Activated naive CD8-positive, alpha-beta T cell treated with anti-CD3 and anti-CD28 coated beads, Interleukin-2, amount 50 U/mL, for 16 hours (primary cell): ENCODE results near the gene FKBP8.

ENCODE experiments used
- DNase-seq: peaks from one replicate; pipeline ENCODE4 v3.0.0-alpha.2; 2020; ENCODE audit warnings: low read depth, low spot score

The FKBP8 gene

GRCh38 chr19:18502638-18503294, 40.6 kb downstream of the FKBP8 start:
- DNase-seq: no peak

GRCh38 chr19:18502246-18502637, 41.1 kb downstream of the FKBP8 start:
- DNase-seq: no peak

GRCh38 chr19:18501832-18502231, 41.5 kb downstream of the FKBP8 start:
- no peak for DNase-seq

- no peak for DNase-seq
Observed at GRCh38 chr19:18501351-18501750, 42.0 kb downstream of the FKBP8 start.

- DNase-seq: no peak
Observed at GRCh38 chr19:18500799-18501198, 42.6 kb downstream of the FKBP8 start.

- no peak for DNase-seq
Observed at GRCh38 chr19:18500376-18500775, 43.0 kb downstream of the FKBP8 start.

GRCh38 chr19:18499055-18499775, 44.2 kb downstream of the FKBP8 start:
- no peak for DNase-seq

GRCh38 chr19:18496980-18497256, 46.5 kb downstream of the FKBP8 start:
- no peak for DNase-seq

- DNase-seq: no peak
Observed at GRCh38 chr19:18496167-18496979, 47.0 kb downstream of the FKBP8 start.

- DNase-seq: no peak
Observed at GRCh38 chr19:18495204-18495911, 48.0 kb downstream of the FKBP8 start.

- DNase-seq: no peak
Observed at GRCh38 chr19:18494267-18494607, 49.1 kb downstream of the FKBP8 start.

- no peak for DNase-seq
Observed at GRCh38 chr19:18493440-18494266, 49.7 kb downstream of the FKBP8 start.

GRCh38 chr19:18491995-18492953, 51.1 kb downstream of the FKBP8 start:
- DNase-seq: no peak

- DNase-seq: no peak
Observed at GRCh38 chr19:18490728-18491127, 52.6 kb downstream of the FKBP8 start.

GRCh38 chr19:18489627-18490184, 53.7 kb downstream of the FKBP8 start:
- DNase-seq: no peak

- no peak for DNase-seq
Observed at GRCh38 chr19:18488838-18489626, 54.3 kb downstream of the FKBP8 start.

- DNase-seq: no peak
Observed at GRCh38 chr19:18488403-18488723, 55.0 kb downstream of the FKBP8 start.

- no peak for DNase-seq
Observed at GRCh38 chr19:18487576-18488402, 55.6 kb downstream of the FKBP8 start.
